SU-DHL-6 (cell line): ENCODE measurements around the gene ITPK1.
"Not testable (repeated sequence)": the region's sequence is repeated elsewhere in the genome, so short reads cannot be mapped to it uniquely, and the experiment has no call there.

ENCODE experiments used
- CTCF ChIP-seq: fragments of 200-600 bp; sonication (generic); IDR thresholded peaks from one replicate; pipeline ENCODE4 v1.5.1; 2017; ENCODE audit warnings: antibody characterized with exemption, mild to moderate bottlenecking, low read length, moderate library complexity; ENCODE audit not compliant: insufficient read depth, poor library complexity, severe bottlenecking
- EZH2phosphoT487 ChIP-seq: fragments of 200-600 bp; sonication (generic), shearing (Covaris generic); conservative IDR thresholded peaks from 2 replicates; pipeline ENCODE4 v1.6.1; 2018; ENCODE audit warnings: mild to moderate bottlenecking, antibody characterized with exemption, low read length, moderate library complexity, mixed read lengths

GRCh38 chr14:93111541-93111940 is 4.2 kb downstream of the ITPK1 start:
- not testable (repeated sequence) for TF ChIP-seq CTCF, EZH2phosphoT487
